HepG2 (cell line): ENCODE results near the gene C20orf204. TPM values are rescaled to one million over a fixed set of nuclear protein-coding genes. Genes with fewer than 3 reads are reported as not detected.
A peak's percentile ranks its signal among the peaks of the same experiment; 100 is the strongest.

Source experiments
- KAT8 ChIP-seq: IDR thresholded peaks from 2 replicates; pipeline ENCODE4 v1.6.1; 2016; ENCODE audit warnings: missing genetic modification reagents, missing compliant biosample characterization
- NFATC3 ChIP-seq: sonication (generic); formaldehyde crosslinking; IDR thresholded peaks from 2 replicates; pipeline ENCODE4 v1.5.1; 2020; ENCODE audit warnings: mild to moderate bottlenecking, missing genetic modification reagents
- PLRG1 ChIP-seq: fragments of 450-650 bp; conservative IDR thresholded peaks from 2 replicates; pipeline ENCODE4 v1.6.1; 2016
- REPIN1 ChIP-seq: sonication (generic); formaldehyde crosslinking; IDR thresholded peaks from 2 replicates; pipeline ENCODE4 v1.8.0; 2022; ENCODE audit warnings: missing genetic modification reagents, low read depth, mild to moderate bottlenecking, borderline replicate concordance
- SOX13 ChIP-seq, 3 experiments: fragments of 450-650 bp in 1 of 3; sonication (generic) in 1 of 3; formaldehyde crosslinking in 1 of 3; IDR thresholded peaks in 2 of 3; conservative IDR thresholded peaks in 1 of 3; 2 replicates each; pipeline versions ENCODE4 v1.5.0 to v1.6.1; 2016 to 2020; ENCODE audit warnings: antibody characterized with exemption in 1 of 3, mild to moderate bottlenecking in 1 of 3, missing compliant biosample characterization in 1 of 3, missing genetic modification reagents in 1 of 3, moderate library complexity in 1 of 3
- SRY ChIP-seq: sonication (generic); formaldehyde crosslinking; IDR thresholded peaks from 2 replicates; pipeline ENCODE4 v1.8.0; 2022; ENCODE audit warnings: mild to moderate bottlenecking, missing genetic modification reagents
- ZNF207 ChIP-seq: fragments of 450-650 bp; IDR thresholded peaks from 2 replicates; pipeline ENCODE4 v1.6.1; 2016; ENCODE audit warnings: antibody characterized with exemption, borderline replicate concordance
- ZNF335 ChIP-seq: sonication (generic); formaldehyde crosslinking; IDR thresholded peaks from 2 replicates; pipeline ENCODE4 v1.4.0; 2020; ENCODE audit warnings: missing genetic modification reagents
- ZNF703 ChIP-seq: sonication (generic); formaldehyde crosslinking; IDR thresholded peaks from 2 replicates; pipeline ENCODE4 v1.5.1; 2020; ENCODE audit warnings: missing genetic modification reagents, mild to moderate bottlenecking, moderate library complexity, borderline replicate concordance
- ZNF777 ChIP-seq: sonication (generic); formaldehyde crosslinking; IDR thresholded peaks from 2 replicates; pipeline ENCODE4 v1.4.0; 2020; ENCODE audit warnings: missing genetic modification reagents
- polyA plus RNA-seq, 8 experiments: library from polyadenylated mRNA; depleted of rRNA in 3 of 8; stranded (reverse) in 7 of 8; unstranded in 1 of 8; fragments of >200 nt; fragmentation: Illumina TruSeq in 4 of 8; extraction: Trizol in 4 of 8; gene quantifications; 2 replicates each; pipeline versions ENCODE4 v1.2.1 to v1.2.3, GENCODE V29; 2011 to 2016; ENCODE audit warnings: low read depth in 4 of 8, missing spikeins in 1 of 8, mixed read lengths in 1 of 8; ENCODE audit not compliant: insufficient read depth in 1 of 8
- total RNA-seq, 5 experiments: library from RNA; depleted of rRNA; stranded (reverse); fragments of >200 nt; fragmentation: Illumina TruSeq; extraction: Trizol; gene quantifications; 2 replicates each; pipeline ENCODE4 v1.2.3, GENCODE V29; 2016; ENCODE audit warnings: low read depth in 1 of 5
- TF ChIP-seq, protein P1 (sequence below): sonication (generic); formaldehyde crosslinking; IDR thresholded peaks from 2 replicates; pipeline ENCODE4 v1.4.0; 2020; ENCODE audit warnings: missing genetic modification reagents, borderline replicate concordance
- TF ChIP-seq, protein P2 (sequence below): sonication (generic); formaldehyde crosslinking; IDR thresholded peaks from 2 replicates; pipeline ENCODE4 v1.4.0; 2020; ENCODE audit warnings: mild to moderate bottlenecking, missing genetic modification reagents
- TF ChIP-seq, protein P3 (sequence below): sonication (generic); formaldehyde crosslinking; IDR thresholded peaks from 2 replicates; pipeline ENCODE4; 2020; ENCODE audit warnings: missing genetic modification reagents, mild to moderate bottlenecking, borderline replicate concordance
- TF ChIP-seq, protein P4 (sequence below): sonication (generic); formaldehyde crosslinking; IDR thresholded peaks from 2 replicates; pipeline ENCODE4 v1.5.0; 2020; ENCODE audit warnings: mild to moderate bottlenecking, missing genetic modification reagents
- TF ChIP-seq, protein P5 (sequence below): sonication (generic); formaldehyde crosslinking; IDR thresholded peaks from 2 replicates; pipeline ENCODE4 v1.9.0; 2022; ENCODE audit warnings: missing genetic modification reagents, mild to moderate bottlenecking, borderline replicate concordance

The C20orf204 gene
- total and polyA plus RNA-seq, 2 of the 13 experiments (the other 11 are each of a cell fraction or from before 2014, with no cell fraction given) = 22.1 to 80.0 TPM

DNA sequence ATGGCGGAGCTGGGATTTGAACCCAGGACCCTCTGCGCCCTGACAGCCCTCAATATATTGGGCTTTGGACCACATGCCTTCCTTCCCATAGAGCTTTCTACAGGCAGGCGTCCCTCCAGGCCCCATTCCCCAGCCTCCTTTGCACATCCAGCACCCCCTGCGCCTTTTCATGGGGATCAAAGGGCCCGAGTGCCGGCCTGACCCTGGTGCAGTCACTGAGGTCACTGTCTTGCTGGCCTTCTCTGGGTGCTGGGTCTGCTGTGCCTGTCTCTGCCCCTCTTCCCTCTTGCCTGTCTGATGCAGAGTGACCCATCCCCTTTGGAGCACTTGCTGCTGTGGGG is 45.6 kb downstream of the C20orf204 start (continued):
- TF ChIP-seq, protein P1, sequence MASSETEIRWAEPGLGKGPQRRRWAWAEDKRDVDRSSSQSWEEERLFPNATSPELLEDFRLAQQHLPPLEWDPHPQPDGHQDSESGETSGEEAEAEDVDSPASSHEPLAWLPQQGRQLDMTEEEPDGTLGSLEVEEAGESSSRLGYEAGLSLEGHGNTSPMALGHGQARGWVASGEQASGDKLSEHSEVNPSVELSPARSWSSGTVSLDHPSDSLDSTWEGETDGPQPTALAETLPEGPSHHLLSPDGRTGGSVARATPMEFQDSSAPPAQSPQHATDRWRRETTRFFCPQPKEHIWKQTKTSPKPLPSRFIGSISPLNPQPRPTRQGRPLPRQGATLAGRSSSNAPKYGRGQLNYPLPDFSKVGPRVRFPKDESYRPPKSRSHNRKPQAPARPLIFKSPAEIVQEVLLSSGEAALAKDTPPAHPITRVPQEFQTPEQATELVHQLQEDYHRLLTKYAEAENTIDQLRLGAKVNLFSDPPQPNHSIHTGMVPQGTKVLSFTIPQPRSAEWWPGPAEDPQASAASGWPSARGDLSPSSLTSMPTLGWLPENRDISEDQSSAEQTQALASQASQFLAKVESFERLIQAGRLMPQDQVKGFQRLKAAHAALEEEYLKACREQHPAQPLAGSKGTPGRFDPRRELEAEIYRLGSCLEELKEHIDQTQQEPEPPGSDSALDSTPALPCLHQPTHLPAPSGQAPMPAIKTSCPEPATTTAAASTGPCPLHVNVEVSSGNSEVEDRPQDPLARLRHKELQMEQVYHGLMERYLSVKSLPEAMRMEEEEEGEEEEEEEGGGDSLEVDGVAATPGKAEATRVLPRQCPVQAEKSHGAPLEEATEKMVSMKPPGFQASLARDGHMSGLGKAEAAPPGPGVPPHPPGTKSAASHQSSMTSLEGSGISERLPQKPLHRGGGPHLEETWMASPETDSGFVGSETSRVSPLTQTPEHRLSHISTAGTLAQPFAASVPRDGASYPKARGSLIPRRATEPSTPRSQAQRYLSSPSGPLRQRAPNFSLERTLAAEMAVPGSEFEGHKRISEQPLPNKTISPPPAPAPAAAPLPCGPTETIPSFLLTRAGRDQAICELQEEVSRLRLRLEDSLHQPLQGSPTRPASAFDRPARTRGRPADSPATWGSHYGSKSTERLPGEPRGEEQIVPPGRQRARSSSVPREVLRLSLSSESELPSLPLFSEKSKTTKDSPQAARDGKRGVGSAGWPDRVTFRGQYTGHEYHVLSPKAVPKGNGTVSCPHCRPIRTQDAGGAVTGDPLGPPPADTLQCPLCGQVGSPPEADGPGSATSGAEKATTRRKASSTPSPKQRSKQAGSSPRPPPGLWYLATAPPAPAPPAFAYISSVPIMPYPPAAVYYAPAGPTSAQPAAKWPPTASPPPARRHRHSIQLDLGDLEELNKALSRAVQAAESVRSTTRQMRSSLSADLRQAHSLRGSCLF (CRISPR knock-in tag) = no peak
- TF ChIP-seq, protein P2, sequence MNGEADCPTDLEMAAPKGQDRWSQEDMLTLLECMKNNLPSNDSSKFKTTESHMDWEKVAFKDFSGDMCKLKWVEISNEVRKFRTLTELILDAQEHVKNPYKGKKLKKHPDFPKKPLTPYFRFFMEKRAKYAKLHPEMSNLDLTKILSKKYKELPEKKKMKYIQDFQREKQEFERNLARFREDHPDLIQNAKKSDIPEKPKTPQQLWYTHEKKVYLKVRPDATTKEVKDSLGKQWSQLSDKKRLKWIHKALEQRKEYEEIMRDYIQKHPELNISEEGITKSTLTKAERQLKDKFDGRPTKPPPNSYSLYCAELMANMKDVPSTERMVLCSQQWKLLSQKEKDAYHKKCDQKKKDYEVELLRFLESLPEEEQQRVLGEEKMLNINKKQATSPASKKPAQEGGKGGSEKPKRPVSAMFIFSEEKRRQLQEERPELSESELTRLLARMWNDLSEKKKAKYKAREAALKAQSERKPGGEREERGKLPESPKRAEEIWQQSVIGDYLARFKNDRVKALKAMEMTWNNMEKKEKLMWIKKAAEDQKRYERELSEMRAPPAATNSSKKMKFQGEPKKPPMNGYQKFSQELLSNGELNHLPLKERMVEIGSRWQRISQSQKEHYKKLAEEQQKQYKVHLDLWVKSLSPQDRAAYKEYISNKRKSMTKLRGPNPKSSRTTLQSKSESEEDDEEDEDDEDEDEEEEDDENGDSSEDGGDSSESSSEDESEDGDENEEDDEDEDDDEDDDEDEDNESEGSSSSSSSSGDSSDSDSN (CRISPR knock-in tag) = 0 out of 2 replicates have a peak, but pooled peaks have one; percentile 10
- TF ChIP-seq KAT8 (no peak), ZNF335 (CRISPR knock-in tag) (no peak), SRY (CRISPR knock-in tag) (no peak), PLRG1 (no peak), ZNF207 (no peak), NFATC3 (CRISPR knock-in tag) (no peak), SOX13 (IDR thresholded peaks at IDR 0.05) (no peak), SOX13 (CRISPR knock-in tag; conservative IDR thresholded peaks at IDR 0.05 in 1 of 2, IDR thresholded peaks at IDR 0.05 in 1 of 2) (no peak), ZNF777 (CRISPR knock-in tag) (no peak), ZNF703 (CRISPR knock-in tag) (no peak), REPIN1 (CRISPR knock-in tag) (no peak)
- TF ChIP-seq, protein P3, sequence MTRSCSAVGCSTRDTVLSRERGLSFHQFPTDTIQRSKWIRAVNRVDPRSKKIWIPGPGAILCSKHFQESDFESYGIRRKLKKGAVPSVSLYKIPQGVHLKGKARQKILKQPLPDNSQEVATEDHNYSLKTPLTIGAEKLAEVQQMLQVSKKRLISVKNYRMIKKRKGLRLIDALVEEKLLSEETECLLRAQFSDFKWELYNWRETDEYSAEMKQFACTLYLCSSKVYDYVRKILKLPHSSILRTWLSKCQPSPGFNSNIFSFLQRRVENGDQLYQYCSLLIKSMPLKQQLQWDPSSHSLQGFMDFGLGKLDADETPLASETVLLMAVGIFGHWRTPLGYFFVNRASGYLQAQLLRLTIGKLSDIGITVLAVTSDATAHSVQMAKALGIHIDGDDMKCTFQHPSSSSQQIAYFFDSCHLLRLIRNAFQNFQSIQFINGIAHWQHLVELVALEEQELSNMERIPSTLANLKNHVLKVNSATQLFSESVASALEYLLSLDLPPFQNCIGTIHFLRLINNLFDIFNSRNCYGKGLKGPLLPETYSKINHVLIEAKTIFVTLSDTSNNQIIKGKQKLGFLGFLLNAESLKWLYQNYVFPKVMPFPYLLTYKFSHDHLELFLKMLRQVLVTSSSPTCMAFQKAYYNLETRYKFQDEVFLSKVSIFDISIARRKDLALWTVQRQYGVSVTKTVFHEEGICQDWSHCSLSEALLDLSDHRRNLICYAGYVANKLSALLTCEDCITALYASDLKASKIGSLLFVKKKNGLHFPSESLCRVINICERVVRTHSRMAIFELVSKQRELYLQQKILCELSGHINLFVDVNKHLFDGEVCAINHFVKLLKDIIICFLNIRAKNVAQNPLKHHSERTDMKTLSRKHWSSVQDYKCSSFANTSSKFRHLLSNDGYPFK (CRISPR knock-in tag) = no peak
- TF ChIP-seq, protein P4, sequence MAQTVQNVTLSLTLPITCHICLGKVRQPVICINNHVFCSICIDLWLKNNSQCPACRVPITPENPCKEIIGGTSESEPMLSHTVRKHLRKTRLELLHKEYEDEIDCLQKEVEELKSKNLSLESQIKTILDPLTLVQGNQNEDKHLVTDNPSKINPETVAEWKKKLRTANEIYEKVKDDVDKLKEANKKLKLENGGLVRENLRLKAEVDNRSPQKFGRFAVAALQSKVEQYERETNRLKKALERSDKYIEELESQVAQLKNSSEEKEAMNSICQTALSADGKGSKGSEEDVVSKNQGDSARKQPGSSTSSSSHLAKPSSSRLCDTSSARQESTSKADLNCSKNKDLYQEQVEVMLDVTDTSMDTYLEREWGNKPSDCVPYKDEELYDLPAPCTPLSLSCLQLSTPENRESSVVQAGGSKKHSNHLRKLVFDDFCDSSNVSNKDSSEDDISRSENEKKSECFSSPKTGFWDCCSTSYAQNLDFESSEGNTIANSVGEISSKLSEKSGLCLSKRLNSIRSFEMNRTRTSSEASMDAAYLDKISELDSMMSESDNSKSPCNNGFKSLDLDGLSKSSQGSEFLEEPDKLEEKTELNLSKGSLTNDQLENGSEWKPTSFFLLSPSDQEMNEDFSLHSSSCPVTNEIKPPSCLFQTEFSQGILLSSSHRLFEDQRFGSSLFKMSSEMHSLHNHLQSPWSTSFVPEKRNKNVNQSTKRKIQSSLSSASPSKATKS = no peak
- TF ChIP-seq, protein P5, sequence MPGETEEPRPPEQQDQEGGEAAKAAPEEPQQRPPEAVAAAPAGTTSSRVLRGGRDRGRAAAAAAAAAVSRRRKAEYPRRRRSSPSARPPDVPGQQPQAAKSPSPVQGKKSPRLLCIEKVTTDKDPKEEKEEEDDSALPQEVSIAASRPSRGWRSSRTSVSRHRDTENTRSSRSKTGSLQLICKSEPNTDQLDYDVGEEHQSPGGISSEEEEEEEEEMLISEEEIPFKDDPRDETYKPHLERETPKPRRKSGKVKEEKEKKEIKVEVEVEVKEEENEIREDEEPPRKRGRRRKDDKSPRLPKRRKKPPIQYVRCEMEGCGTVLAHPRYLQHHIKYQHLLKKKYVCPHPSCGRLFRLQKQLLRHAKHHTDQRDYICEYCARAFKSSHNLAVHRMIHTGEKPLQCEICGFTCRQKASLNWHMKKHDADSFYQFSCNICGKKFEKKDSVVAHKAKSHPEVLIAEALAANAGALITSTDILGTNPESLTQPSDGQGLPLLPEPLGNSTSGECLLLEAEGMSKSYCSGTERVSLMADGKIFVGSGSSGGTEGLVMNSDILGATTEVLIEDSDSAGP (CRISPR knock-in tag) = no peak
